T-helper 1 cell treated with Interleukin-12 subunit alpha and Interleukin-12 subunit beta and Interleukin-4 antibody, amounts not matched to agents 30 ng/mL and 1 ng/mL, for 36 hours (primary cell): ENCODE measurements around the gene ERP27. TPM values are rescaled to one million over a fixed set of nuclear protein-coding genes. Genes with fewer than 3 reads are reported as not detected.

Experiments
- intact Hi-C: fragments of 100-400 bp; cut with micrococcal nuclease; formaldehyde crosslinking; loops from one replicate; pipeline ENCODE4 v1.15.1; 2024
- total RNA-seq: library from RNA; stranded (reverse); gene quantifications from 2 replicates; pipeline ENCODE4 v1.2.3, GENCODE V29; 2022

The ERP27 gene
- total RNA-seq, 1 donor from 2014 or later = 11.9 TPM

- intact Hi-C loops = loop anchor here (1.0 to 5.0 kb wide), 12 partner anchors 9 to 921 kb away; partner anchors contain the start of genes C12orf60, STRAP and WBP11
Measured at GRCh38 chr12:14960548-14961465, 22.5 kb upstream of the ERP27 start.

DNA sequence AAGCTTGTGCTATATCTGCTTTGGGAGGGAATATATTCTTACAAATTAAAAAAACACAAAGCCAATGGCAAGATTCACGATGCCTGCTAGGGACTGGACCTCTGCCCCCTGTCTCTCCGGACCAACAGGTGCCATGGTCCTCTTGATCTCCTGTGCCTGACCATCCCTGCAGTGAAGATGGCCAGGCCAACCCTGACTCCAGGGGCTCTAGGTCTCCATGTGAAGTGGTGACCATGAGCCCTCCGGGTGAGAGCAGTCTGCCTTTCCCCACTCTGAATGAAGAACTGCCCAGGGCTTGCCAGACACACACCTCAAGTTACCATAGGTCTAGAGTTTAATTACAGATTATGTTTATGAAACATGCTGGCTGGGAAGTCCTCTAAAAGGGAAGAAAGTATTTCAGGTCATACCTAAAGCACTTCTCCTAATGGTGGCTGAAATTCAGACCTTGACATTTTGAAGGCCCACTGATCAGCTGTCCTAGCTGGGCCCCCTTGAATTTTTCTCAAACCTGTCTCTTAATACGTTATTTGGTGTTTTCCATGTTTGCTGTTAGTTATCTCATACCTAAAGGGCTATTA is 21.7 kb upstream of the ERP27 start:
- intact Hi-C loops = loop anchor here (2.0 to 10.0 kb wide), 5 partner anchors 593 to 825 kb away; partner anchors contain the start of gene EPS8

DNA sequence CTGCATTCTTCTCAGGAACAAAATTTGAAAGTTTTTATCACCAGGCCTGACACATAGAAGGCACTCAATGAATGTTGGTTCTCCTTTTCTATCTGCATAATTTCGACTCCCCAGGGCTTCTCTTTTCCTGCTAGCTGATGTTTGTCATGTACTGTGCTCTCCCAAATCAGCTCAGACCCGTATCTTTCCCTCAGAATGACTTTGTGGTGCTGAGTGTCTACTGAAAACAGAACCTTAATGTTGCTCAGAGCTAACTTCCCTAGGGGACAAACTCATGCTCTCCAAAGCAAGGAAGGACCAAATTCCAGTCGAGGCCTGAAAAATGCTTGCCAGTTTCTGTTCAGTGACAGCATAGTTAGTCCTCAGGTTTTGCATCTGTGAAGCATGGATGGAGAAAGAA is 21.1 kb upstream of the ERP27 start:
- intact Hi-C loops = loop anchor here (5.0 to 10.0 kb wide), 2 partner anchors 743 to 825 kb away; partner anchors contain the start of gene EPS8

- intact Hi-C loops = loop anchor here (5.0 to 10.0 kb wide), 2 partner anchors 743 to 826 kb away; partner anchors contain the start of gene EPS8
Measured at GRCh38 chr12:14959126-14959440, 20.7 kb upstream of the ERP27 start.

- intact Hi-C loops = loop anchor here (5.0 to 10.0 kb wide), 2 partner anchors 744 to 826 kb away; partner anchors contain the start of gene EPS8
Measured at GRCh38 chr12:14958361-14959125, 20.2 kb upstream of the ERP27 start.

GRCh38 chr12:14957551-14958168 is 19.3 kb upstream of the ERP27 start:
- intact Hi-C loops = loop anchor here (5.0 to 10.0 kb wide), 2 partner anchors 745 to 827 kb away; partner anchors contain the start of gene EPS8

DNA sequence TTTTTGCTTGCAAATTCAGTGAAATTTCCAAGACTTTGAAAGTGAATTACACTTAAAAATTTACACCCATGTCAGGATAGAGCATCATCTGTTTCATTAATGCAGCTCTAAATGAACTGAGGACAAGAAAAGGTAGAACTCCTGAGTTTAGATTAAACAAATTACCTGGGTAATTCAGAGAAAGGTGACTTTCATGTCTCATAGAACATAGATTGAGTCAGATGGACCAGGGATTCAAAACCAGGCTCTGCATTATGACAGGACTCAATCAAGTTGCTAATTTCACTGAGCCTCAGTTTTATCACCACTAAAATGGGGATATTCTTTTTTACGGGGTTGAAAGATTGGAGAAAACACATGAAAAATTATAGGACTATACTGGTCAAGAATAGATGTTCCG is 18.6 kb upstream of the ERP27 start:
- intact Hi-C loops = loop anchor here (1.0 to 10.0 kb wide), 3 partner anchors 9 to 828 kb away; partner anchors contain the start of gene EPS8

- intact Hi-C loops = loop anchor here (1.0 to 10.0 kb wide), 3 partner anchors 8 to 829 kb away; partner anchors contain the start of gene EPS8
Measured at GRCh38 chr12:14956024-14956891, 17.9 kb upstream of the ERP27 start.

GRCh38 chr12:14954269-14954668 is 15.9 kb upstream of the ERP27 start:
- intact Hi-C loops = loop anchor here (5.0 to 10.0 kb wide), 2 partner anchors 618 to 831 kb away; partner anchors contain the start of gene EPS8

DNA sequence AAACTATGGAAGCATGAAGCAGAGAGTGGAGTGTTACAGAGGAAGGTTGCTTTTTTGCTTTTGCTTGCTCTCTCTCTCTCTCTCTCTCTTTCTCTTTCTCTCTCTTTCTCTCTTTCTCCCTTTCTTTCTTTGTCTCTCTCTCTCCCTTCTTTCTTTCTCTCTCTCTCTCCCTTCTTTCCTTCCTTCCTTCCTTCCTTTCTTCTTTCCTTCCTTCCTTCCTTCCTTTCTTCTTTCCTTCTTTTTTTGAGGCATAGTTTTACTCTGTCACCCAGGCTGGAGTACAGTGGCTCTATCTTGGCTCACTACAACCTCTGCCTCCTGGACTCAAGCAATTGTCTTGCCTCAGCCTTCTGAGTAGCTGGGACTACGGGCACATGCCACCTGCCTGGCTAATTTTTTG is 15.4 kb upstream of the ERP27 start:
- intact Hi-C loops = loop anchor here (2.0 to 10.0 kb wide), 3 partner anchors 559 to 831 kb away; partner anchors contain the start of gene EPS8

DNA sequence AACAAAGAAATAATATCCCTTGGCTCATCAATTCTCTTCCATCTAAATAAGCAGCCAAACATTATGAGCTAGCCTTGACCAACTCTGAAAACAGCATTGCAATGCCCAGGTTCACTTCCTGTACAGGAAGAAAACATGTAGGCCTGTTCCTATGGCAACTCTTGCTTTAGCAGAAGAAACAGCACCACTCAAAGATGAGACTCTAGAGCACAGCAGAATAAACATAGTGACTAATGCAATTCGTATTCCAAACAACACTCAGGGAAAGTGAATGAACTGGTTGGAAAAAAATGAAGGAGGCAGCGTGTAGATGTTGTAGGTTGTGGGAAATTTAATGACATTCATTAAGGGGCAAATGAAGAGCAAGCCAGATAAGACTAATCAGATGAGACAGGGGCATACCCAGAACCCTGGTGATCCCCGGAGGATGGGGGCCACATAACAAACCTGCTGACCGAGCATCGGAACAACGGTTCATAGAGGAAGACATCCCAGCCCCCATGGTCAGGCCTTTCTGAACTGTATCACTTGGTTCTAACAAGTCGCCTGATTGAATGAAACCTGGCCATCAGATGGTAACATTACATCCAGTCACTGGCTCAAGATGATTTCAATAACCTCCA is 14.1 kb upstream of the ERP27 start:
- intact Hi-C loops = loop anchor here (1.0 to 10.0 kb wide), 7 partner anchors 9 to 832 kb away; partner anchors contain the start of genes ARHGDIB, C12orf60, EPS8 and WBP11

DNA sequence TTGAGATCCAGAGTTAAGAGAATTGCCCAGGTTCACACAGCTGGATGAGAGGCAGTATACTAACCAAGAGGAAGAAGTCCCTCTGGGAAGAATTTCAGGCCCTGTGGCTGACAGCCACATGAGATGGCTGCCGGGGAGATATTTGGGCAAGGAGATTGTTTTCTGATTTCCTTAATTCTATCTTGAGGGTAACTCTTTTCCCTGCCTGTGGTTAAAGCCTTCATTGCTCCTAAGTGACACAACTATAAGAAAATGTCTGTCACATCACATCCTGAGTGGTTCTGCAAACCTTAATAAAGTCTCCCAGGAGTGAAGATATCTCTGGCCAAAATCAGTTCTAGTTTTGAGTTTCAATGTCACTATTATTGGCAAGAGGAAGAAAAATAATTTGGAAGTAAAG is 13.5 kb upstream of the ERP27 start:
- intact Hi-C loops = loop anchor here (1.0 to 10.0 kb wide), 7 partner anchors 9 to 833 kb away; partner anchors contain the start of genes ARHGDIB, C12orf60, EPS8 and WBP11

DNA sequence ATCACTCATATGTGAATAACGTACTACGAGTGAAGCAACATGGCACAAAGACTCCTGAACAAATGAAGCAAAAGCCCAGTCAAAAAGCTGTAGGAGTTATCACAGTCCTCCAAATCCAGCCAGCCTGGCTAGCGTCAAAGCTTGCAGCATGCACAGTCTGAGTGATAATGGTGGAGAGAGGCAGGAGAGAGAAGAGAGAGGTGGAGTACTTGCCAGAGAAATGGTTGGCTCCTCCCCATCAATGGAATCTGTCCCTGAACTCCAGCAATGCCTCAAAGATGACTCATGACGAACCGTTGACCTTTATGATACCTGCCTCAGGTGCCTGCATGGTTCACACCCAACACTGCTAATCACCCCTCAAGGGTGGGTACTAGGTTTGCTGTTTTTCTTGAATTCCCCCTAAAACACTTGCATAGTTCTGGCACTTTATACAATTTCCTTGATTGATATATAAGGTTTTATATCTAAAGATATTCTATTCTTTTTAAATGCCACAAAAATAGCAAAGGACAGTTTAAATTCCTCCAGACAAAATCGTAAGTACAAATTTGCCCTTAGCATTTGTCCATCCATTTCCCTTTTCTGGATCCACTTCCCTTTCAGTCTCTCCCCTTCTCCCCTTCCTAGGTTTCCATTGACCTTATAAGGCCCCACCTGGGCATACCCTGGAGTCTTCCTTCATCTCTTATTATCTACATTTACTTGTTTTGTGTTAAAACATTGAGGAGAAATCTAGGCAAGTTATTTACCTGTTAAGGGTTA is 12.8 kb upstream of the ERP27 start:
- intact Hi-C loops = loop anchor here (5.0 to 10.0 kb wide), 2 partner anchors 621 to 834 kb away; partner anchors contain the start of gene EPS8

DNA sequence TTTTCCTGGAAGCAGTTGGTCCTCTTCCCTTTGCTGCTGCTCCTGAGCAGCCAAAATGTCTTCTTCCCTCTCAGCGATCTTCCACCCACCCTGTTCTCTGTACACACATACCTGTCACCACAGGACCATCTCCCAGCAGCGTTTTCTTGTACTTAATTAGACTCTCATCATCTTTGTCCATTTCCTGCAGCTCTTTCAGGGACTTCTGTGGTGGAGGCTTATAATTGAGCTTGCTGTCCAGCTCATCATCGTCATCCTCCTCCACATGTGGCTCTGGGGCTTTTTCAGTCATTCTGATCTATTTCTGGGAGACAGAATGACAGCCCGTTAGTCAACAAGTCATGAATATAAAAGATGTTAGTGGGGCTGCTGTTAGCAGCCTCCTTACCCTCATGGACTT is 12.1 kb upstream of the ERP27 start:
- intact Hi-C loops = loop anchor here (5.0 to 10.0 kb wide), 2 partner anchors 622 to 834 kb away; partner anchors contain the start of gene EPS8

GRCh38 chr12:14949631-14950030 is 11.3 kb upstream of the ERP27 start:
- intact Hi-C loops = loop anchor here (1.0 to 10.0 kb wide), 4 partner anchors 104 to 835 kb away; partner anchors contain the start of gene EPS8

DNA sequence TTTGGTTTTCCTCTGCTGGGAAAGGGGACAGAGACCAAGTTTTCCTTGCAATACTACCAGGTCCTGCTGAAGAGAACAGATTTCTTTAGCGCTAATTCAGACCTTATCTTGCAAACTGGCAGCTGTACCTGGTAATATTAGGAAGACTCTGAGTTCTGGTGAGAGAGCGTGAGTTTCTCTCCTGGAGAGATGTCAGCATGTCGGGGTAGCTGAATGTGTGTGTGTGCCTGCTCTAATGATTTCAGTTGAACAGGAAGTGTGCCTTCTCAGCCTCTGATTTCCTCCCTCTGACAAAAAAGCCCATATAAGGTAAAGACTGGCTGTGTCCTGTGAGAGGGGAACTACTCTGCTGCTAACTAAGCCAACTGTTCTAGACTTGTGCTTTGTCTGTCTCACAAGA is 10.3 kb upstream of the ERP27 start:
- intact Hi-C loops = loop anchor here (1.0 to 10.0 kb wide), 8 partner anchors 8 to 474 kb away; partner anchors contain the start of genes ARHGDIB, C12orf60 and WBP11

- intact Hi-C loops = loop anchor here (10.0 kb wide), 1 partner anchor 472 kb away; no protein-coding TSS in a partner anchor
Measured at GRCh38 chr12:14946861-14947260, 8.5 kb upstream of the ERP27 start.

DNA sequence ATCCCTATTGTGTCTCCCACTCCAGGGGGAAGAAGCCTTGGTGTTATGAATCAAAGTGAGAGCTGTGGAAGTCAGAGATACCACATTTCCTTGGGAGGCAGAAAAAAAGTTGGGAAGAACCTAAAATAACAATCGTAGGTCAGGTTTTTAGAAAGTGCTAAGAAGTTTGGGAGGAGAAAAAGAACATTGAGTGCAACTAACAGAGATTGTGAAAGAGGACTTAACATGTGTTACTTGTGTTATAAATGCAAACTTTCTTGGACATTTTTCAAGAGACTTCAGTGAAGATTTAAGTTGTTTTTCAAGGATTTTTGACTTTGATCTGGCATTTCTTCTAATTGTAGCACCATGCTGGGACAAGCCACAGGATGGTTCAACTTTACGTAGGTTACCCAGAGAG is 7.8 kb upstream of the ERP27 start:
- intact Hi-C loops = loop anchor here (10.0 kb wide), 1 partner anchor 471 kb away; no protein-coding TSS in a partner anchor
